GM12878 (cell line): ENCODE data around the gene PANK1. TPM values are rescaled to one million over a fixed set of nuclear protein-coding genes. Genes with fewer than 3 reads are reported as not detected.

Experiments
- ATAC-seq: fragments of 200-7000 bp; cut with Tn5 transposase; 3 replicates; pipeline ENCODE4 v1.9.1; 2020; ENCODE audit warnings: mild to moderate bottlenecking, moderate library complexity
- BruUV-seq: library from RNA; stranded (reverse); fragments of 400-500 nt; replicated peaks from 2 replicates; lab custom pipeline; 2021; lab: Mats Ljungman, UMichigan
- CTCF ChIA-PET: fragments of 300-600 bp; sonication (Branson Sonifier 250); formaldehyde crosslinking; extraction: SDS; loops from one replicate; lab custom pipeline; 2021; ENCODE audit warnings: inconsistent platforms; lab: Yijun Ruan, JAX
- POLR2A ChIA-PET: fragments of 350-600 bp; formaldehyde crosslinking; extraction: SDS; loops from one replicate; lab custom pipeline; 2021; ENCODE audit warnings: inconsistent platforms; lab: Charles Lee
- RAD21 ChIA-PET: fragments of 300-600 bp; sonication (Branson Sonifier 250); formaldehyde crosslinking; loops from one replicate; lab custom pipeline; 2023; ENCODE audit warnings: antibody characterized with exemption; ENCODE audit not compliant: unreplicated experiment; lab: Charles Lee
- SMC1A ChIA-PET: fragments of 300-600 bp; sonication (Branson Sonifier 250); formaldehyde crosslinking; loops from one replicate; lab custom pipeline; 2023; ENCODE audit not compliant: unreplicated experiment, uncharacterized antibody; lab: Charles Lee
- DNase-seq: peaks from one replicate; pipeline ENCODE4 v3.0.0-alpha.2; 2011; ENCODE audit warnings: low read depth, low spot score
- FAIRE-seq: peaks from 3 replicates; lab custom pipeline; 2011; peaks lifted over from hg19 to GRCh38; lab: Jason Lieb, UNC
- H2AFZ ChIP-seq: 2 replicates; pipeline ENCODE4 v1.6.0; 2011; ENCODE audit warnings: low read depth, low read length, control low read depth; ENCODE audit not compliant: control insufficient read depth
- H3K27ac ChIP-seq: 2 replicates; pipeline ENCODE4 v1.5.1; 2011; ENCODE audit warnings: control low read depth; ENCODE audit not compliant: control insufficient read depth, insufficient read depth
- H3K27me3 ChIP-seq, 2 experiments: replicated peaks in 1 of 2; 2 replicates each; pipeline versions ENCODE4 v1.6.0 to v1.6.1; 2011; ENCODE audit warnings: low read length in 1 of 2; ENCODE audit not compliant: control insufficient read depth in 2 of 2, insufficient read depth in 2 of 2
- H3K36me3 ChIP-seq, 2 experiments: 2 replicates each; pipeline ENCODE4 v1.5.1; 2011; ENCODE audit warnings: low read length in 1 of 2; ENCODE audit not compliant: control insufficient read depth in 2 of 2, insufficient read depth in 2 of 2
- H3K4me1 ChIP-seq: 2 replicates; pipeline ENCODE4 v1.6.1; 2011; ENCODE audit warnings: mild to moderate bottlenecking, low read length, moderate library complexity, mixed read lengths; ENCODE audit not compliant: control insufficient read depth, insufficient read depth
- H3K4me2 ChIP-seq: 2 replicates; pipeline ENCODE4 v1.6.0; 2011; ENCODE audit warnings: control low read depth; ENCODE audit not compliant: control insufficient read depth, insufficient read depth
- H3K4me3 ChIP-seq: fragments of 200-600 bp; sonication (generic); 2 replicates; pipeline ENCODE4 v1.5.1; 2016
- H3K79me2 ChIP-seq: 2 replicates; pipeline ENCODE4 v1.6.0; 2011; ENCODE audit warnings: low read length; ENCODE audit not compliant: control insufficient read depth, insufficient read depth
- H3K9ac ChIP-seq: 2 replicates; pipeline ENCODE4 v1.8.0; 2011; ENCODE audit warnings: low read length, control low read depth, mixed read lengths; ENCODE audit not compliant: control insufficient read depth, insufficient read depth
- H3K9me3 ChIP-seq: replicated peaks from 3 replicates; pipeline ENCODE4 v1.5.1; 2011; ENCODE audit warnings: mild to moderate bottlenecking, low read length; ENCODE audit not compliant: control insufficient read depth, insufficient read depth
- H4K20me1 ChIP-seq: 2 replicates; pipeline ENCODE4 v1.6.0; 2011; ENCODE audit not compliant: control insufficient read depth, insufficient read depth
- POU2F2 ChIP-seq: IDR thresholded peaks from 3 replicates; pipeline ENCODE4 v1.6.1; 2011; ENCODE audit warnings: low read depth, mild to moderate bottlenecking, low read length, borderline replicate concordance
- RAD51 ChIP-seq: fragments of 450-650 bp; IDR thresholded peaks from 2 replicates; pipeline ENCODE4 v1.6.1; 2016; ENCODE audit warnings: moderate library complexity, mild to moderate bottlenecking, inconsistent platforms
- RB1 ChIP-seq: fragments of 450-650 bp; formaldehyde crosslinking; IDR thresholded peaks from 2 replicates; pipeline ENCODE4 v1.6.1; 2017; ENCODE audit warnings: mild to moderate bottlenecking, borderline replicate concordance
- SIN3A ChIP-seq: IDR thresholded peaks from 2 replicates; pipeline ENCODE4 v1.6.1; 2012; ENCODE audit warnings: low read depth, low read length, improper control_type of control experiment
- SPI1 ChIP-seq: IDR thresholded peaks from 2 replicates; pipeline ENCODE4 v1.6.1; 2011; ENCODE audit warnings: low read depth, mild to moderate bottlenecking, low read length, moderate library complexity, borderline replicate concordance; ENCODE audit not compliant: insufficient read depth
- TCF12 ChIP-seq: IDR thresholded peaks from 2 replicates; pipeline ENCODE4 v1.6.1; 2011; ENCODE audit warnings: low read depth, mild to moderate bottlenecking, low read length
- WGBS: methylation state at CpG from one replicate; pipeline ENCODE4 v1.1.6; 2016; ENCODE audit warnings: low lambda C conversion rate; ENCODE audit not compliant: insufficient replicate concordance, insufficient coverage; ENCODE audit errors: missing lambda C conversion rate; 5-methylcytosine and 5-hydroxymethylcytosine counted together
- in situ Hi-C: fragments of 300-500 bp; cut with MboI; formaldehyde crosslinking; loops from 9 replicates; pipeline ENCODE4 v1.14.3; 2018; ENCODE audit warnings: mixed read lengths
- intact Hi-C: fragments of 100-400 bp; cut with micrococcal nuclease; formaldehyde crosslinking; loops from one replicate; pipeline ENCODE4 v1.14.2; 2022; ENCODE audit not compliant: unreplicated experiment
- polyA plus RNA-seq, 11 experiments: library from polyadenylated mRNA; depleted of rRNA in 4 of 11; unstranded in 6 of 11; stranded (reverse) in 5 of 11; fragments of >200 nt; fragmentation: Nextera tagmentation in 4 of 11; fragmentation: Illumina TruSeq in 1 of 11; extraction: Ambion mirVana in 4 of 11; extraction: Trizol in 1 of 11; gene quantifications; 1 replicate in 1 of 11; 2 replicates in 10 of 11; pipeline versions ENCODE4 v1.2.1 to v1.2.3, GENCODE V29; 2011 to 2016; ENCODE audit warnings: inconsistent platforms in 2 of 11, missing spikeins in 2 of 11, low read depth in 1 of 11
- total RNA-seq, 4 experiments: library from RNA; depleted of rRNA in 3 of 4; stranded (reverse); fragments of >200 nt in 3 of 4; fragmentation: Illumina TruSeq in 1 of 4; extraction: Trizol in 1 of 4; gene quantifications; 2 replicates each; pipeline versions ENCODE4 v1.2.1 to v1.2.3, GENCODE V29; 2013 to 2021

Gene PANK1
- total and polyA plus RNA-seq, 10 of the 15 experiments (the other 5 are each of a cell fraction or from before 2014, with no cell fraction given): 1.9 to 10.6 (median 5.8) TPM

GRCh38 chr10:89655722-89656121 lies 10.7 kb upstream of the PANK1 start:
- RAD21 ChIA-PET: interaction anchor here (2.1 kb wide), 1 partner anchor 12 kb away, joined by 7 read pairs; no protein-coding TSS in a partner anchor
- no peak for ATAC-seq
- SMC1A ChIA-PET: interaction anchor here (1.0 to 4.1 kb wide), 3 partner anchors 10 to 14 kb away, joined by 4 to 21 read pairs (median 5); no protein-coding TSS in a partner anchor
- H3K27me3 ChIP-seq: no peaks in the 10 kb centered on the region
- intact Hi-C loops (loop anchor here (10.0 kb wide), 1 partner anchor 399 kb away; no protein-coding TSS in a partner anchor), in situ Hi-C loops (no loop called here)
- FAIRE-seq: no peak
- POLR2A ChIA-PET: interaction anchor here (0.6 to 3.1 kb wide), 3 partner anchors 12 to 259 kb away, joined by 5 to 13 read pairs (median 5); partner anchors contain the start of gene KIF20B
- peaks cover 10% of the 10 kb centered on the region; the same call in 2 of the 3 replicates for H3K9me3 ChIP-seq
- H3K27ac ChIP-seq: no peak overlapping the region
- no TSS peak for BruUV-seq
- no peak overlapping the region for H2AFZ ChIP-seq
- no peak overlapping the region for H3K4me3 ChIP-seq
- no peak overlapping the region for H3K4me2 ChIP-seq
- WGBS: 25% methylated on average over 1 of the region's 1 CpG
- H3K9ac ChIP-seq: no peak overlapping the region
- no peaks in the 10 kb centered on the region for H3K36me3 ChIP-seq
- no peaks in the 10 kb centered on the region for H3K79me2 ChIP-seq
- CTCF ChIA-PET: interaction anchor here (1.1 to 2.8 kb wide), 2 partner anchors 8 to 46 kb away, joined by 3 to 9 read pairs; no protein-coding TSS in a partner anchor
- 0 out of 2 replicates have a peak, but pooled peaks have one; percentile 37 for TF ChIP-seq RAD51
- TF ChIP-seq RB1: no peak
- no peak for TF ChIP-seq SIN3A
- peak; percentile 83 for TF ChIP-seq SPI1
- no peak for TF ChIP-seq TCF12
- TF ChIP-seq POU2F2: peak; percentile 69; the same call in 1 of the 3 replicates
- H4K20me1 ChIP-seq: no peaks in the 10 kb centered on the region
- DNase-seq: no peak
- peaks cover 30% of the 10 kb centered on the region for H3K4me1 ChIP-seq
